Mammary epithelial cell (primary cell): Measurements from ENCODE around the gene TRANK1.

ENCODE experiments used
- CTCF ChIP-seq, 2 donors: IDR thresholded peaks in 1 of 2; conservative IDR thresholded peaks in 1 of 2; 2 replicates each; pipeline ENCODE4 v1.5.1; 2011 to 2012; ENCODE audit warnings: inconsistent platforms in 2 of 2, low read length in 2 of 2, mild to moderate bottlenecking in 2 of 2, control low read depth in 1 of 2, low read depth in 1 of 2; ENCODE audit not compliant: insufficient read depth in 1 of 2; ENCODE audit errors: extremely low read depth in 1 of 2
- EZH2 ChIP-seq: IDR thresholded peaks from 2 replicates; pipeline ENCODE4 v1.6.1; 2012; ENCODE audit warnings: low read length, inconsistent platforms, borderline replicate concordance

GRCh38 chr3:36942638-36943248, 2.1 kb downstream of the TRANK1 start:
- no peak for TF ChIP-seq EZH2
- no peak for TF ChIP-seq CTCF (conservative IDR thresholded peaks at IDR 0.05 in 1 of 2, IDR thresholded peaks at IDR 0.05 in 1 of 2; ENCODE audit: extremely low read depth in 1 of 2, insufficient read depth in 1 of 2, low read depth in 1 of 2, low read length in 2 of 2)
